Endothelial cell of umbilical vein (primary cell): ENCODE data around the gene DDX11. TPM values are rescaled to one million over a fixed set of nuclear protein-coding genes. Genes with fewer than 3 reads are reported as not detected.
"Not testable (repeated sequence)": the region's sequence is repeated elsewhere in the genome, so short reads cannot be mapped to it uniquely, and the experiment has no call there.

ENCODE experiments used
- BruUV-seq: library from RNA; stranded (reverse); fragments of 400-500 nt; replicated peaks from 2 replicates; lab custom pipeline; 2021; lab: Mats Ljungman, UMichigan
- CTCF ChIA-PET: fragments of 300-600, 350-600 bp; sonication (Branson Sonifier 250); formaldehyde crosslinking; loops from one replicate; lab custom pipeline; 2021; ENCODE audit warnings: antibody characterized with exemption, inconsistent platforms; lab: Charles Lee
- POLR2A ChIA-PET: fragments of 300-600, 350-600 bp; sonication (Branson Sonifier 250); formaldehyde crosslinking; loops from one replicate; lab custom pipeline; 2021; ENCODE audit warnings: antibody characterized with exemption, inconsistent platforms; lab: Charles Lee
- DNase-seq: peaks from one replicate; pipeline ENCODE4 v3.0.0-alpha.2; 2011; ENCODE audit warnings: low read depth, low spot score
- FAIRE-seq: peaks from 2 replicates; lab custom pipeline; 2011; peaks lifted over from hg19 to GRCh38; lab: Jason Lieb, UNC
- H2AFZ ChIP-seq: 2 replicates; pipeline ENCODE4 v1.6.0; 2012; ENCODE audit warnings: low read depth, low read length, control low read depth, inconsistent platforms
- H3K27ac ChIP-seq: 2 replicates; pipeline ENCODE4 v1.5.1; 2011; ENCODE audit warnings: low read depth, mild to moderate bottlenecking, control low read depth, low read length, moderate library complexity; ENCODE audit not compliant: insufficient read depth
- H3K27me3 ChIP-seq, 2 experiments: 2 replicates each; pipeline versions ENCODE4 v1.6.0 to v1.6.1; 2011; ENCODE audit warnings: low read length in 2 of 2, mixed read lengths in 1 of 2; ENCODE audit not compliant: control insufficient read depth in 2 of 2, insufficient read depth in 2 of 2
- H3K36me3 ChIP-seq, 2 experiments: 2 replicates in 1 of 2; 3 replicates in 1 of 2; pipeline ENCODE4 v1.5.1; 2011; ENCODE audit warnings: low read length in 2 of 2, mild to moderate bottlenecking in 1 of 2, moderate library complexity in 1 of 2; ENCODE audit not compliant: control insufficient read depth in 2 of 2, insufficient read depth in 2 of 2; ENCODE audit errors: extremely low read depth in 1 of 2
- H3K4me1 ChIP-seq: 3 replicates; pipeline ENCODE4 v1.5.1; 2011; ENCODE audit warnings: mild to moderate bottlenecking, low read length; ENCODE audit not compliant: control insufficient read depth, insufficient read depth; ENCODE audit errors: extremely low read depth
- H3K4me2 ChIP-seq: 2 replicates; pipeline ENCODE4 v1.6.1; 2011; ENCODE audit warnings: low read length, control low read depth, mixed read lengths; ENCODE audit not compliant: insufficient read depth
- H3K4me3 ChIP-seq, 3 experiments: fragments of 200-600 bp in 1 of 3; sonication (generic), shearing (Covaris generic) in 1 of 3; replicated peaks in 1 of 3; 2 replicates each; pipeline ENCODE4 v1.5.1; 2011 to 2016; ENCODE audit warnings: control low read depth in 3 of 3, low read length in 3 of 3, mild to moderate bottlenecking in 2 of 3, inconsistent platforms in 1 of 3, low read depth in 1 of 3, moderate library complexity in 1 of 3; ENCODE audit not compliant: insufficient read depth in 1 of 3
- H3K79me2 ChIP-seq: 2 replicates; pipeline ENCODE4 v1.6.0; 2012; ENCODE audit warnings: low read length, inconsistent platforms; ENCODE audit not compliant: control insufficient read depth, insufficient read depth
- H3K9ac ChIP-seq: replicated peaks from 2 replicates; pipeline ENCODE3; 2011; ENCODE audit warnings: low read length, control low read depth; ENCODE audit not compliant: insufficient read depth; ENCODE audit errors: extremely low read depth
- H3K9me1 ChIP-seq: replicated peaks from 3 replicates; pipeline ENCODE4 v1.6.0; 2011; ENCODE audit warnings: mild to moderate bottlenecking, low read length; ENCODE audit not compliant: control insufficient read depth, insufficient read depth; ENCODE audit errors: extremely low read depth
- H3K9me3 ChIP-seq: replicated peaks from 2 replicates; pipeline ENCODE4 v1.5.1; 2012; ENCODE audit warnings: low read length, inconsistent platforms; ENCODE audit not compliant: control insufficient read depth, insufficient read depth
- H4K20me1 ChIP-seq: replicated peaks from 2 replicates; pipeline ENCODE3; 2011; ENCODE audit warnings: mild to moderate bottlenecking, low read length; ENCODE audit not compliant: control insufficient read depth, insufficient read depth; ENCODE audit errors: extremely low read depth
- dilution Hi-C: fragments of 300-500 bp; cut with MboI; formaldehyde crosslinking; loops from one replicate; pipeline ENCODE4 v1.15.0; 2019; ENCODE audit warnings: low sequenced_read_pairs; ENCODE audit not compliant: extremely low pct_ligation_motif_present
- intact Hi-C: fragments of 100-400 bp; cut with micrococcal nuclease; formaldehyde crosslinking; loops from one replicate; pipeline ENCODE4 v1.10.0; 2022
- polyA plus RNA-seq, 4 experiments: library from polyadenylated mRNA; depleted of rRNA in 3 of 4; stranded (reverse) in 3 of 4; unstranded in 1 of 4; fragments of >200 nt; gene quantifications; 2 replicates each; pipeline versions ENCODE4 v1.2.1 to v1.2.3, GENCODE V29; 2011 to 2012; ENCODE audit warnings: missing spikeins in 1 of 4
- total RNA-seq: library from RNA; stranded (reverse); gene quantifications from 2 replicates; pipeline ENCODE4 v1.2.3, GENCODE V29; 2021

The DDX11 gene
- total and polyA plus RNA-seq, 2 donors (not counting 3 experiments of a cell fraction or from before 2014, with no cell fraction given), result 20.8 to 71.4 TPM

GRCh38 chr12:31084241-31084640 lies 10.6 kb downstream of the DDX11 start:
- H3K79me2 ChIP-seq, H3K36me3 ChIP-seq, CTCF ChIA-PET, H3K27me3 ChIP-seq, H3K4me3 ChIP-seq, dilution Hi-C loops, H3K9me1 ChIP-seq, FAIRE-seq, POLR2A ChIA-PET, H3K4me2 ChIP-seq, H4K20me1 ChIP-seq, H3K9ac ChIP-seq, H3K9me3 ChIP-seq, intact Hi-C loops, H2AFZ ChIP-seq, H3K27ac ChIP-seq, BruUV-seq, DNase-seq, H3K4me1 ChIP-seq: not testable (repeated sequence)

GRCh38 chr12:31086032-31086431 lies 12.4 kb downstream of the DDX11 start:
- BruUV-seq, H2AFZ ChIP-seq, H3K4me1 ChIP-seq, H3K9me3 ChIP-seq, FAIRE-seq, H3K4me2 ChIP-seq, H3K9me1 ChIP-seq, H3K9ac ChIP-seq, dilution Hi-C loops, H3K27me3 ChIP-seq, DNase-seq, H3K36me3 ChIP-seq, POLR2A ChIA-PET, H3K79me2 ChIP-seq, CTCF ChIA-PET, intact Hi-C loops, H3K27ac ChIP-seq, H3K4me3 ChIP-seq, H4K20me1 ChIP-seq: not testable (repeated sequence)

GRCh38 chr12:31087486-31087885 lies 13.8 kb downstream of the DDX11 start:
- BruUV-seq, H3K9ac ChIP-seq, DNase-seq, H3K9me3 ChIP-seq, FAIRE-seq, POLR2A ChIA-PET, H3K79me2 ChIP-seq, H3K4me1 ChIP-seq, H2AFZ ChIP-seq, H3K9me1 ChIP-seq, dilution Hi-C loops, H3K36me3 ChIP-seq, H3K4me3 ChIP-seq, H4K20me1 ChIP-seq, CTCF ChIA-PET, intact Hi-C loops, H3K4me2 ChIP-seq, H3K27ac ChIP-seq, H3K27me3 ChIP-seq: not testable (repeated sequence)

- H3K9me1 ChIP-seq, H3K4me1 ChIP-seq, FAIRE-seq, H3K36me3 ChIP-seq, DNase-seq, H3K9ac ChIP-seq, CTCF ChIA-PET, H3K79me2 ChIP-seq, H3K27me3 ChIP-seq, POLR2A ChIA-PET, H3K9me3 ChIP-seq, H4K20me1 ChIP-seq, H3K4me2 ChIP-seq, H2AFZ ChIP-seq, intact Hi-C loops, H3K27ac ChIP-seq, dilution Hi-C loops, BruUV-seq, H3K4me3 ChIP-seq: not testable (repeated sequence)
Measured at GRCh38 chr12:31087956-31088355, 14.3 kb downstream of the DDX11 start.
